Nephron (organoid): ENCODE data around the gene LRRC4B.

Experiments
- H3K27ac Mint-ChIP-seq, 3 experiments: 2 replicates each; pipeline ENCODE4 v1.8.0; 2020; ENCODE audit warnings: mixed read lengths in 3 of 3, mild to moderate bottlenecking in 2 of 3, moderate library complexity in 1 of 3
- H3K27me3 Mint-ChIP-seq: 2 replicates; pipeline ENCODE4 v1.8.0; 2021; ENCODE audit warnings: low read depth, mild to moderate bottlenecking, moderate library complexity, mixed read lengths
- H3K36me3 Mint-ChIP-seq: 2 replicates; pipeline ENCODE4 v1.8.0; 2020; ENCODE audit warnings: low read depth, mixed read lengths
- H3K4me1 Mint-ChIP-seq: 2 replicates; pipeline ENCODE4 v1.8.0; 2020; ENCODE audit warnings: mixed read lengths
- H3K4me3 Mint-ChIP-seq, 3 experiments: 2 replicates each; pipeline ENCODE4 v1.8.0; 2020; ENCODE audit warnings: mild to moderate bottlenecking in 3 of 3, mixed read lengths in 3 of 3, moderate library complexity in 2 of 3
- H3K9me3 Mint-ChIP-seq: 2 replicates; pipeline ENCODE4 v1.8.0; 2020; ENCODE audit warnings: mixed read lengths
- CTCF ChIP-seq, 3 experiments: fragments of 200-600 bp; sonication (generic); IDR thresholded peaks; one replicate each; pipeline ENCODE4 v1.5.0; 2021; ENCODE audit warnings: antibody characterized with exemption in 3 of 3; ENCODE audit not compliant: unreplicated experiment in 3 of 3

LRRC4B gene

DNA sequence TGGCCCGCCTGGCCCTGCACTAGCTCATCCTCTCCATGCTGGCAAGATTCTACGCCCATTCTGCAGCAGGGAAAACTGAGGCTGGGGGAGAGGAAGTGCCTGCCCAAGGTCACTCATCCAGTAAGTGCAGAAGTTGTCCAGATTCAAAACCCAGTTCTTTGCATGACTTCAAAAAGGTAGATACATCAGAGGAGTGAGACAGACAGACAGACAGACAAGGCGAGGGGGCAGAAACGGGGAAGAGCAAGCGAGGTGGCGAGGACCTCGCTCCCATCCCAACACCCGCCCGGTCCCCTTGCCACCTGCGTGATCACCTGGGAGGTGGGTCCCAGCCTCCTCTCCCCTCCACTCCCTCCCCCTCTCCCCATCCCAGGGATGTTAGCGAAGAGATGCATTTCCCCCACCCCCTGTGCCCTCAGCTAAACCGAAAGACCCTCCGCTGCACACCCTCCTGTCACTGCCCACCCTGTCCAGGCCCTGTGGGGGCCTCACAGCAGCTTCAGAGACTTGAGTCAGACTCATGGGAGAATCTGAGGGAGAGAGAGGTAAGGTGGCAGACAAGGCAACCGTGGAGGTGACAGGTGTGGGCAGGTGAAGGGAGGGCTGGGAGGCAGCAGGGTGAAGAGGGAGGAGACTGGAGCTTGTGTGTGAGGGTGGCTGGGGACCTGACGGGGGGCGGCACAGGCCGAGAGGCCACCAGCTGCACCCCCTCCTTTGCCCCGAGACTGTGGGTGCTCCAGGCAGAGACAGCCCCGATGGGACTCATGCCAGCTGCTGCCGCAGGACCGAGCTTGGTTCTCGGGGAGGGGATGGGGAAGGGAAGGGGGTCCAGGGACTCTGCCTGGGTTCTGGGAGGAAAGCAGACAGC is 18.9 kb downstream of the LRRC4B start:
- peaks cover 10% of the 10 kb centered on the region for H3K36me3 Mint-ChIP-seq
- no peak overlapping the region for H3K27ac Mint-ChIP-seq
- H3K9me3 Mint-ChIP-seq = no peaks in the 10 kb centered on the region
- H3K4me1 Mint-ChIP-seq = peaks cover 16% of the 10 kb centered on the region
- TF ChIP-seq CTCF (IDR thresholded peaks at IDR 0.05; ENCODE audit: unreplicated experiment in 3 of 3) = no peak
- H3K4me3 Mint-ChIP-seq = peak overlapping the region in 2 of 3 experiments; percentile 32 to 50
- H3K27me3 Mint-ChIP-seq = peaks cover 25% of the 10 kb centered on the region

GRCh38 chr19:50548191-50549058 is 19.8 kb downstream of the LRRC4B start:
- Mint-ChIP-seq H3K4me1 (peaks cover 16% of the 10 kb centered on the region), H3K27me3 (peaks cover 21% of the 10 kb centered on the region), H3K36me3 (peaks cover 10% of the 10 kb centered on the region), H3K4me3 (no peak overlapping the region), H3K9me3 (no peaks in the 10 kb centered on the region), H3K27ac (no peak overlapping the region)
- no peak for TF ChIP-seq CTCF (IDR thresholded peaks at IDR 0.05; ENCODE audit: unreplicated experiment in 3 of 3)

- Mint-ChIP-seq H3K27ac (no peak overlapping the region), H3K27me3 (peaks cover 12% of the 10 kb centered on the region), H3K36me3 (peaks cover 17% of the 10 kb centered on the region), H3K4me1 (peaks cover 16% of the 10 kb centered on the region), H3K4me3 (peak overlapping the region in 1 of 3 experiments; percentile 48), H3K9me3 (no peaks in the 10 kb centered on the region)
- no peak for TF ChIP-seq CTCF (IDR thresholded peaks at IDR 0.05; ENCODE audit: unreplicated experiment in 3 of 3)
These were observed 20.6 kb downstream of the LRRC4B start for GRCh38 chr19:50547385-50548190.

DNA sequence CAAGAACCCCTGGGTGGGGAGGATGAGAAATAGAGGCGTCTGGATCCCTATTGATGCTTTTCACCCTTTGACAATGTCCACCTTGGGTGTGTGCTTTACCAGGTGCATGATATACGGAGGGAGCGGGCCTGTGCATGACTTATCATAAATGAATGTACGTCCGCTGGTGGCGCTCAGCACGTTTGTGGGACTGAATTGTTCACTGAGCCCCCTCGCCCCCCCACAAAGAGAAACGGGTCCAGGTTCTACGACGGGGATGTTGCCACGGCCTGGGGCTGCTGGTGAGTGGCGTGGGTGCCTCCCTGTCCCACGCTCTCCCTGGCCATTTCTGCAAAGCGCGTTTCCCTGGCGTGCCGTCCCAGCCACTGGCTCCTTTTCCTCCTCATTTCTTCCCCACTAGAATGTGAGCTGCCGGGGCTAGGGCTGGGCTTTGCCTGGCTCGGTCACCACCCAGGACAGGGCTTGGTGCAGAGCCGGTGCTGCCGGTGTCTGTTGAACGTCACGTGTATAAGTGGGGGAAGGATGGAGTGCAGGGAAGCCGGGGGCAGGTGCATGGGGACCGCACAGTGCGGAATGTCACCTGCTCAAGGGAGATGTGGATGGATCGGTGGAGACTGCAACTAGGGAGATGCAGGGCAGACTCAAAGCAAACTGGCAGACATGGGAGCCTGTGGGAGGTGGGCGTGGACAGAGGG is 21.6 kb downstream of the LRRC4B start:
- Mint-ChIP-seq H3K9me3 (no peaks in the 10 kb centered on the region), H3K27ac (no peak overlapping the region), H3K27me3 (peaks cover 9% of the 10 kb centered on the region), H3K4me1 (peaks cover 10% of the 10 kb centered on the region), H3K4me3 (no peak overlapping the region), H3K36me3 (peaks cover 20% of the 10 kb centered on the region)
- no peak for TF ChIP-seq CTCF (IDR thresholded peaks at IDR 0.05; ENCODE audit: unreplicated experiment in 3 of 3)

DNA sequence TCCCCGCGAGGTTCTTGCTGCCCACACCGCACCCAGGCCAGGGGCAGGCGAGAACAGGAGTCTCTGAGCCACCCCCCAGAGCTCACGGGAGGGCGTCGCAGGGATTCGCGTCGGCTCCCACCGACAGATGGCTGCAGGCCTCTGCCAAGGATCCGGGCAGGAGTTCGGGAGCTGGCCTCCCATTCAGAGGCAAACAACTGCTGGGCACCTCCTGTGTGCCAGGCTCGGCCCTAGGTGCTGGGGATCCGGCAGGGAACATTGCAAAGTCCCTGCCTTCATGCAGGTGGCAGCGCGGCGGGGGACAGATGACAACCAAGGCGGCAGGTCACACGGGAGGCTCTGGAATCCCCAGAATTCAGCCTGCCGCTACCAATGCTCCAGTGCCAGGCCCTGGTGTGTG is 25.3 kb downstream of the LRRC4B start:
- Mint-ChIP-seq H3K27me3 (peaks cover 7% of the 10 kb centered on the region), H3K27ac (no peak overlapping the region), H3K4me1 (no peaks in the 10 kb centered on the region), H3K36me3 (peaks cover 20% of the 10 kb centered on the region), H3K4me3 (no peak overlapping the region), H3K9me3 (no peaks in the 10 kb centered on the region)
- no peak for TF ChIP-seq CTCF (IDR thresholded peaks at IDR 0.05; ENCODE audit: unreplicated experiment in 3 of 3)
